HepG2 (cell line): ENCODE results near the gene MTG1. TPM values are rescaled to one million over a fixed set of nuclear protein-coding genes. Genes with fewer than 3 reads are reported as not detected.

Experiments
- AGO1 ChIP-seq: fragments of 200-400 bp; formaldehyde crosslinking; IDR thresholded peaks from 2 replicates; pipeline ENCODE4 v1.6.1; 2017; ENCODE audit warnings: mild to moderate bottlenecking, low read depth, low read length, moderate library complexity; ENCODE audit not compliant: poor library complexity, severe bottlenecking
- AGO2 ChIP-seq: fragments of 200-400 bp; formaldehyde crosslinking; optimal IDR thresholded peaks from 2 replicates; pipeline ENCODE3; 2017; ENCODE audit warnings: mild to moderate bottlenecking, low read depth, low read length, moderate library complexity
- CERS6 ChIP-seq: sonication (generic); formaldehyde crosslinking; IDR thresholded peaks from 2 replicates; pipeline ENCODE4 v1.5.0; 2020; ENCODE audit warnings: missing genetic modification reagents
- CHD2 ChIP-seq: IDR thresholded peaks from 2 replicates; pipeline ENCODE4 v1.6.1; 2011; ENCODE audit warnings: low read depth, low read length, improper control_type of control experiment
- HNRNPH1 ChIP-seq: fragments of 200-400 bp; formaldehyde crosslinking; optimal IDR thresholded peaks from 2 replicates; pipeline ENCODE3; 2017; ENCODE audit warnings: mild to moderate bottlenecking, low read depth, low read length
- HNRNPL ChIP-seq: fragments of 200-400 bp; formaldehyde crosslinking; IDR thresholded peaks from 2 replicates; pipeline ENCODE4 v1.6.1; 2017; ENCODE audit warnings: mild to moderate bottlenecking, low read depth, low read length
- NCOA5 ChIP-seq: sonication (generic); formaldehyde crosslinking; IDR thresholded peaks from 2 replicates; pipeline ENCODE4 v1.4.0; 2020; ENCODE audit warnings: missing genetic modification reagents
- POLR2A ChIP-seq, 2 experiments: IDR thresholded peaks; 2 replicates each; pipeline ENCODE4 v1.6.1; 2011; ENCODE audit warnings: low read depth in 2 of 2, low read length in 2 of 2, mild to moderate bottlenecking in 1 of 2, moderate library complexity in 1 of 2; ENCODE audit not compliant: insufficient read depth in 1 of 2
- PRMT3 ChIP-seq: sonication (generic); formaldehyde crosslinking; IDR thresholded peaks from 2 replicates; pipeline ENCODE4 v1.8.1; 2022; ENCODE audit warnings: low read depth, mild to moderate bottlenecking, moderate library complexity, missing genetic modification reagents, borderline replicate concordance
- RBFOX2 ChIP-seq: fragments of 200-400 bp; formaldehyde crosslinking; IDR thresholded peaks from 2 replicates; pipeline ENCODE4 v1.6.1; 2017; ENCODE audit warnings: low read depth, mild to moderate bottlenecking, low read length
- RBM22 ChIP-seq: fragments of 200-400 bp; formaldehyde crosslinking; optimal IDR thresholded peaks from 2 replicates; pipeline ENCODE3; 2017; ENCODE audit warnings: mild to moderate bottlenecking, low read length, moderate library complexity
- RBM39 ChIP-seq: fragments of 200-400 bp; formaldehyde crosslinking; IDR thresholded peaks from one replicate; pipeline ENCODE4 v1.6.1; 2018; ENCODE audit warnings: antibody characterized with exemption, mild to moderate bottlenecking, low read depth, low read length; ENCODE audit not compliant: poor library complexity, severe bottlenecking
- SRSF4 ChIP-seq: fragments of 200-400 bp; formaldehyde crosslinking; IDR thresholded peaks from one replicate; pipeline ENCODE4 v1.6.1; 2018; ENCODE audit warnings: mild to moderate bottlenecking, low read depth, low read length, moderate library complexity; ENCODE audit not compliant: poor library complexity, severe bottlenecking
- ZNF10 ChIP-seq: sonication (generic); formaldehyde crosslinking; IDR thresholded peaks from 2 replicates; pipeline ENCODE4 v1.4.0; 2020; ENCODE audit warnings: mild to moderate bottlenecking, low read depth, missing genetic modification reagents, borderline replicate concordance
- ZNF326 ChIP-seq: sonication (generic); formaldehyde crosslinking; IDR thresholded peaks from 2 replicates; pipeline ENCODE4 v1.4.0; 2020; ENCODE audit warnings: missing genetic modification reagents, borderline replicate concordance
- ZNF75D ChIP-seq: sonication (generic); formaldehyde crosslinking; IDR thresholded peaks from 2 replicates; pipeline ENCODE4 v1.8.1; 2023; ENCODE audit warnings: missing genetic modification reagents, mild to moderate bottlenecking, borderline replicate concordance
- ZNF766 ChIP-seq: sonication (generic); formaldehyde crosslinking; IDR thresholded peaks from 2 replicates; pipeline ENCODE4 v1.5.0; 2020; ENCODE audit warnings: missing genetic modification reagents, borderline replicate concordance
- polyA plus RNA-seq, 8 experiments: library from polyadenylated mRNA; depleted of rRNA in 3 of 8; stranded (reverse) in 7 of 8; unstranded in 1 of 8; fragments of >200 nt; fragmentation: Illumina TruSeq in 4 of 8; extraction: Trizol in 4 of 8; gene quantifications; 2 replicates each; pipeline versions ENCODE4 v1.2.1 to v1.2.3, GENCODE V29; 2011 to 2016; ENCODE audit warnings: low read depth in 4 of 8, missing spikeins in 1 of 8, mixed read lengths in 1 of 8; ENCODE audit not compliant: insufficient read depth in 1 of 8
- total RNA-seq, 5 experiments: library from RNA; depleted of rRNA; stranded (reverse); fragments of >200 nt; fragmentation: Illumina TruSeq; extraction: Trizol; gene quantifications; 2 replicates each; pipeline ENCODE4 v1.2.3, GENCODE V29; 2016; ENCODE audit warnings: low read depth in 1 of 5
- TF ChIP-seq, protein P1 (sequence below): sonication (generic); formaldehyde crosslinking; IDR thresholded peaks from 2 replicates; pipeline ENCODE4 v1.5.0; 2020; ENCODE audit warnings: mild to moderate bottlenecking, low read depth, missing genetic modification reagents, borderline replicate concordance
- TF ChIP-seq, protein P2 (sequence below): sonication (generic); formaldehyde crosslinking; IDR thresholded peaks from 2 replicates; pipeline ENCODE4; 2020; ENCODE audit warnings: missing genetic modification reagents, mild to moderate bottlenecking, borderline replicate concordance
- TF ChIP-seq, protein P3 (sequence below): sonication (generic); formaldehyde crosslinking; IDR thresholded peaks from 2 replicates; pipeline ENCODE4 v1.5.1; 2020; ENCODE audit warnings: mild to moderate bottlenecking, missing genetic modification reagents, moderate library complexity

The MTG1 gene
- total and polyA plus RNA-seq, 2 of the 13 experiments (the other 11 are each of a cell fraction or from before 2014, with no cell fraction given) = 42.0 to 103 TPM

GRCh38 chr10:133353202-133353959 is 40.6 kb upstream of the MTG1 start (continued):
- TF ChIP-seq NCOA5 (no peak), CERS6 (CRISPR knock-in tag) (no peak), ZNF766 (CRISPR knock-in tag) (0 out of 2 replicates have a peak, but pooled peaks have one; percentile 30), ZNF10 (no peak), ZNF75D (CRISPR knock-in tag) (no peak), AGO1 (peak; percentile 98), RBFOX2 (peak; percentile 66), AGO2 (peak; percentile 99), ZNF326 (CRISPR knock-in tag) (peak; percentile 78; the same call in 1 of the 2 replicates), CHD2 (0 out of 2 replicates have a peak, but pooled peaks have one; percentile 15), RBM22 (peak; percentile 26), PRMT3 (CRISPR knock-in tag) (no peak; the same call in 1 of the 2 replicates), SRSF4 (peak; percentile 66), HNRNPL (0 out of 2 replicates have a peak, but pooled peaks have one; percentile 62), HNRNPH1 (no peak), POLR2A (IDR thresholded peaks at IDR 0.05; ENCODE audit: insufficient read depth in 1 of 2, low read depth in 2 of 2, low read length in 2 of 2) (peak in 1 of 2 experiments; percentile 36; a peak in 1 of 4 replicates), RBM39 (peak; percentile 40)
- TF ChIP-seq, protein P1, sequence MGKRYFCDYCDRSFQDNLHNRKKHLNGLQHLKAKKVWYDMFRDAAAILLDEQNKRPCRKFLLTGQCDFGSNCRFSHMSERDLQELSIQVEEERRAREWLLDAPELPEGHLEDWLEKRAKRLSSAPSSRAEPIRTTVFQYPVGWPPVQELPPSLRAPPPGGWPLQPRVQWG (CRISPR knock-in tag) = no peak
- TF ChIP-seq, protein P2, sequence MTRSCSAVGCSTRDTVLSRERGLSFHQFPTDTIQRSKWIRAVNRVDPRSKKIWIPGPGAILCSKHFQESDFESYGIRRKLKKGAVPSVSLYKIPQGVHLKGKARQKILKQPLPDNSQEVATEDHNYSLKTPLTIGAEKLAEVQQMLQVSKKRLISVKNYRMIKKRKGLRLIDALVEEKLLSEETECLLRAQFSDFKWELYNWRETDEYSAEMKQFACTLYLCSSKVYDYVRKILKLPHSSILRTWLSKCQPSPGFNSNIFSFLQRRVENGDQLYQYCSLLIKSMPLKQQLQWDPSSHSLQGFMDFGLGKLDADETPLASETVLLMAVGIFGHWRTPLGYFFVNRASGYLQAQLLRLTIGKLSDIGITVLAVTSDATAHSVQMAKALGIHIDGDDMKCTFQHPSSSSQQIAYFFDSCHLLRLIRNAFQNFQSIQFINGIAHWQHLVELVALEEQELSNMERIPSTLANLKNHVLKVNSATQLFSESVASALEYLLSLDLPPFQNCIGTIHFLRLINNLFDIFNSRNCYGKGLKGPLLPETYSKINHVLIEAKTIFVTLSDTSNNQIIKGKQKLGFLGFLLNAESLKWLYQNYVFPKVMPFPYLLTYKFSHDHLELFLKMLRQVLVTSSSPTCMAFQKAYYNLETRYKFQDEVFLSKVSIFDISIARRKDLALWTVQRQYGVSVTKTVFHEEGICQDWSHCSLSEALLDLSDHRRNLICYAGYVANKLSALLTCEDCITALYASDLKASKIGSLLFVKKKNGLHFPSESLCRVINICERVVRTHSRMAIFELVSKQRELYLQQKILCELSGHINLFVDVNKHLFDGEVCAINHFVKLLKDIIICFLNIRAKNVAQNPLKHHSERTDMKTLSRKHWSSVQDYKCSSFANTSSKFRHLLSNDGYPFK = 0 out of 2 replicates have a peak, but pooled peaks have one; percentile 17
- TF ChIP-seq, protein P3, sequence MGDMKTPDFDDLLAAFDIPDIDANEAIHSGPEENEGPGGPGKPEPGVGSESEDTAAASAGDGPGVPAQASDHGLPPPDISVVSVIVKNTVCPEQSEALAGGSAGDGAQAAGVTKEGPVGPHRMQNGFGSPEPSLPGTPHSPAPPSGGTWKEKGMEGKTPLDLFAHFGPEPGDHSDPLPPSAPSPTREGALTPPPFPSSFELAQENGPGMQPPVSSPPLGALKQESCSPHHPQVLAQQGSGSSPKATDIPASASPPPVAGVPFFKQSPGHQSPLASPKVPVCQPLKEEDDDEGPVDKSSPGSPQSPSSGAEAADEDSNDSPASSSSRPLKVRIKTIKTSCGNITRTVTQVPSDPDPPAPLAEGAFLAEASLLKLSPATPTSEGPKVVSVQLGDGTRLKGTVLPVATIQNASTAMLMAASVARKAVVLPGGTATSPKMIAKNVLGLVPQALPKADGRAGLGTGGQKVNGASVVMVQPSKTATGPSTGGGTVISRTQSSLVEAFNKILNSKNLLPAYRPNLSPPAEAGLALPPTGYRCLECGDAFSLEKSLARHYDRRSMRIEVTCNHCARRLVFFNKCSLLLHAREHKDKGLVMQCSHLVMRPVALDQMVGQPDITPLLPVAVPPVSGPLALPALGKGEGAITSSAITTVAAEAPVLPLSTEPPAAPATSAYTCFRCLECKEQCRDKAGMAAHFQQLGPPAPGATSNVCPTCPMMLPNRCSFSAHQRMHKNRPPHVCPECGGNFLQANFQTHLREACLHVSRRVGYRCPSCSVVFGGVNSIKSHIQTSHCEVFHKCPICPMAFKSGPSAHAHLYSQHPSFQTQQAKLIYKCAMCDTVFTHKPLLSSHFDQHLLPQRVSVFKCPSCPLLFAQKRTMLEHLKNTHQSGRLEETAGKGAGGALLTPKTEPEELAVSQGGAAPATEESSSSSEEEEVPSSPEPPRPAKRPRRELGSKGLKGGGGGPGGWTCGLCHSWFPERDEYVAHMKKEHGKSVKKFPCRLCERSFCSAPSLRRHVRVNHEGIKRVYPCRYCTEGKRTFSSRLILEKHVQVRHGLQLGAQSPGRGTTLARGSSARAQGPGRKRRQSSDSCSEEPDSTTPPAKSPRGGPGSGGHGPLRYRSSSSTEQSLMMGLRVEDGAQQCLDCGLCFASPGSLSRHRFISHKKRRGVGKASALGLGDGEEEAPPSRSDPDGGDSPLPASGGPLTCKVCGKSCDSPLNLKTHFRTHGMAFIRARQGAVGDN = peak; percentile 16; the same call in 1 of the 2 replicates
